GM21529 (cell line): ENCODE measurements around the gene LGR5.
A peak's percentile ranks its signal among the peaks of the same experiment; 100 is the strongest.
"Not testable (repeated sequence)": the region's sequence is repeated elsewhere in the genome, so short reads cannot be mapped to it uniquely, and the experiment has no call there.

Experiments used
- ATAC-seq: cut with Tn5 transposase; IDR thresholded peaks from one replicate; pipeline ENCODE4 v1.9.1; 2021; ENCODE audit not compliant: unreplicated experiment

Gene LGR5

DNA sequence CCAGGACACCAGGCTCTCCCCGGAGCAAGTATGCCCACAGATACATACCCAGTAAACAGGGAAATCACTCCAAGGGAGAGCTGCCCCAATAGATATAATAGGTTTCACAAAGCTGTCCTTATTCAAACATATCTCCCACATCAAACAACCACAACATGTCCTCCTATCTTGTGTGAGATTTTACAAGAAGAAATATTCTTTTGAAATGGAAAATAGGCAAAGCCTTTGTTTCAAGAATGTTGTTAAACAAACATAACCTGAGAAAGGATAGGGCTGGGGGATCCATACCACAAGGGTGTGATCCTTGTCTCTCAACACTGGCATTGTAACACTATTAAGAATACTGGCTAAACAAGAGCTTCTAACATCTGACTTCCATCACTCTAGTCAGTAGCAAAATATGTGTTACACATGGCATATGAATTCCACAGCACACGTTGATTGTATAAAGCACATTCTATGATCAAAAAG lies 32.9 kb downstream of the LGR5 start:
- no peak for ATAC-seq

DNA sequence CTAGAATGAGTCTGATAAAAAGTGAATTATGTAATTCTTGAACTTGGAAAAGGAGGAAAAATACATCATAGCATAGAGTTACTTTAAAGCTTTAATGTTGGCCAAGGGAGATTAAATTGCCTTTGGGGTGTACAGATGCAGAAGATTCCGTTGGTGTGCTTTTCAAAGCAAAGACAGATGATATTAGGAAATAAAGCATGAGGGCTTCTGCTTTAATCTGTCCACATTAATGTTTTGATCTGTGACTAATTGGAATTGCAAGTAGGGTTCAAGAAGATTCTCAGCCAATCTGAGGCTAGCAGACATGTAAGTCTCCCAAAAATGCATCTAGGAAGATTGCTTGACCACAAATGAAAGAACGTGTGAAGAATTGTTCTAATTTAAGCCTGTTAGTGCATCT lies 35.2 kb downstream of the LGR5 start:
- no peak for ATAC-seq

DNA sequence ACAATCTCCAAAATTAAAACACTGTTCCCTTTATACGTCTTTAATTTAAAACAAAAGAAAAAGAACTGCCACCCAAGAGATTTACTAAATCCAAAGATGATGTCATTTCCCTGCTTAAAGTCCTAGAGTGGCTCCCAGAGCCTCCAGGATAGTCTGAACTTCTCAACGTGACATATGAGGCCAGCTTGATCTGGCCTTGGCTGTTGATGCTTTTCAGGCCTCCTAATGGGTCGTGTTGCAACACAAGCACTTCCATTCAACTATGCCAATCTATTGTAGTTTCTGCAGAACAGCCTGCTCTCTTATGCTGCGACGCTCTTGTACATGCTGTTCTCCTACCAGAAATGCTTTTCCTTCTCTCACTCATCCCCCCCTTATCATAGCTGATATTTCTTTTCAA lies 35.7 kb downstream of the LGR5 start:
- no peak for ATAC-seq

DNA sequence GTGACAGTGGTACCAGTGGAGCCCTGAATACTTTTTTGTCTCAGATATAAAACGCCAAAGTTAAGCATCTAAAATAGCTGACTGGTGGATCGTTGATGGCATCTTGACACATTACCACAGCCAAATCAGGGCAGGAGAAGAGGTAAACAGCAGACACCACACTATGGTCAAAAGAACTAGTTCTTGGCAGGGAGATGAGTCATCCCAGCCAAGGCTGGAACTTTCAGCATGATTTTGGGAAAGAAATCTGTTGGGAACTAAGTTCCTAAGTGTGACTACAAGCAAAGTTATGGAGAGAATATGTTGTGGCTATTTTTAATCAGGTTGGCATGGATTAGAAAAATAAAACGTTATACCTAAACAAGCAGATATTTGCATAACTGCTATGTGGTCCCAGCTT lies 36.9 kb downstream of the LGR5 start:
- no peak for ATAC-seq

DNA sequence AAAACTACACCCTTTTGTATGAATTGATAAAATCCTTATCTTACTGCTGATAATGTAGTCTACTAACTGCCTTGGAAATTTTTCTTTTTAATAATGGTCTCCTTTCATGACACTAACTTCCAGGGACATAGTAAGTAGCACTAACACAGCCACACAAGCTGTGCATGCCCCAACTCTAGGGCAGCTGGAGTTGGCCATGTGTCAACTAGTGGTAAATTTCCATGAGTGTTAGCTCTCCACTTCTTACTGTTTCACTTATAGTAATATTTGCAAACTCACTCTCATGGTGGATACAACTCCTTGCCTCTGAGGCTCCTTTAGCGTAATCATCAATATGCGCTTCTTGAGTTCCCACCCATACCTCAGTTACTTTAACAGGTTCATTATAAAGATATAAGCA lies 38.0 kb downstream of the LGR5 start:
- ATAC-seq: no peak

DNA sequence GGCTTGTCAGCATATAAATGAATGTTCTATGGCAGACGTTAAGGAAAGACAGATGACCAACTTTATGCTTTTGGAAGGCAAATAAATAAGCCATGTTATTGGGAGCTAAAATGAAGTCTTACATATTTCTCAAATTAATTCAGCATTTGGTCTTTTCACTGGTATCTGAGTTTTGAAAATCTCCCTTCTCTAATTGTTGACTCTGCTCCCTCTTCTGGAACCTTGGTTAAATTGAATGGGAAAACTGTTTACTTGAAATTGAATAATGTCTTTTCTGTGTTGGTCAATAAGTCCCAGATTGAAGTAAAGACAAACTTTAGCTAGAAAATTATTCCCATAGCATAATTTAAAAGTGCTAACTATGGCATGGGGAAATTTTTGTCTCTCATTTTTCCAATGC lies 38.7 kb downstream of the LGR5 start:
- ATAC-seq: no peak

DNA sequence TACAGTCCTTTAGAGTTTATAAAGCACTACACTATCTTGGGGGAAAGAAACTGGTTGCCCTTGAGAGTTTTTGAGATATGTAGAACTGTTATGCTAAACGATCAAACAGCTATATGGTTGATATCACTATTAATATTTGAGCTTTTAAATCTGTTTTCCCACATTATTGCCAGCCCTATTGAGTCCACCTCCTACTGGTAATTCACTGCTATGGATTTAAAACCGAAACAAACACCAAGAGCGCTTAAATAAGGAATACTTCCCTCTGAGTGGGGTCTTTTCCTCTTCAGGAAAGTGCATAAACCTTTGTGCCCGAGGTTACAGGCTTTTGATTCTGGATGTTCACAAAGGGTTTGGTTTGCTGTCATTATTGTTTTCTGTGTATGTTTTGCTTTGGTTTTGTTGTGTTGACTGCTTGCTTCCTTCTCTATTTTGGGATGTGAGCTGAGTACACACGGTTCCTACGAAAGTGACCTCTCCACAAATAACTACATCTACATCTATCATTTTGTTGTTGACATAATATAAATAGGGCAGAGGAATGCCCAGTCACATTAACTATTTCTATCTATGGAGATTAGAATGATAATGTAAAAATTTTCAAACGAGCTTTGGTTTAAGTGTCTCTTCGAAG lies 44.8 kb downstream of the LGR5 start:
- ATAC-seq: no peak

DNA sequence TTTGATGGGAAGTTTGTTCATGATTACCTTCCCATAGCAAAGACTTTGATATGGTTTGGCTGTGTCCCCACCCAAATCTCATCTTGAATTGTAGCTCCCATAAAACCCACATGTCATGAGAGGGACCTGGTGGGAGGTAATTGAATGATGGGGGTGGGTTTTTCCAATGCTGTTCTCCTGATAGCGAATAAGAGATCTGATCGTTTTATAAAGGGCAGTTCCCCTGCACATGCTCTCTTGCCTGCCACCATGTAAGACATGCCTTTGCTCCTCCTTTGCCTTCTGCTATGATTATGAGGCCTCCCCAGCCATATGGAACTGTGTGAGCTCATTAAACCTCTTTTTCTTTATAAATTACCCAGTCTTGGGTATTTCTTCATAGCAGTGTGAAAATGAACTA lies 51.2 kb downstream of the LGR5 start:
- not testable (repeated sequence) for ATAC-seq

DNA sequence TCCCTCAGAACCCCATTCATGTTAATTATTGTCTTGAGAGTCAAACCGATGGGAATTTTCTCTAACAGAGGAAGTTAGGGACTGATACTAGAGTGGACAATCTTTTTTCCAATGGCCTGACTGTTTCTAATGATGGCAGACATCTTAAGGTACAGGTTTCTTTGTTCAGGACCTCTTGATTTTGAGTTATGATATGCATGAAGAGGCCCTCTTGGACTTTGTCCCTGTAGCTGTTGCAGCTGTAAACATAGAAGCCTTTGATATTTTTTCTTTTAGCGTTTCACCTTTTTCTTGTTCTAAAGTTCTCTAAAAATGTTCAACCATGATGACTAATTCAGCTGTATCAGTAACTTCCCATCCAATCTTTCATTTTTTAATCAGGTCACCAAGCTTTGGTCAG lies 53.0 kb downstream of the LGR5 start:
- no peak for ATAC-seq

DNA sequence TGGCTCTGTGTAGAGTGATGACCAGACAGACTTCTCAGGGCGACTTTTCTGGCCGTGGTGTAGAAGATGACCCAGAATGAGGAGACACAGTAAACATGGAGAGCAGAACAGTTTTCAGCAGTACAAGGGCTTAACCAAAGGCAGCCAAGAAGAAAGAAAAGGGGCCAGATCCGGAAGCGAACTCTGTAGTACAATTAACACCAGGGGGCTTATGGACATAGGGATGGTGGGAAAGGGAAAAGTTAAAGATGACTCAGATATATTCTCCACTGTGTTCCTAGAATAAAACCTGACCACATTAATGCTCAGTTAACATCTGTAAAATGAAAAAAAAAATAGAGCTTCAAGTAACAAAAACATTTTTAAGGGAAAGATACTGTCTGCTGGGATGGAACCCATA lies 60.2 kb downstream of the LGR5 start:
- no peak for ATAC-seq

DNA sequence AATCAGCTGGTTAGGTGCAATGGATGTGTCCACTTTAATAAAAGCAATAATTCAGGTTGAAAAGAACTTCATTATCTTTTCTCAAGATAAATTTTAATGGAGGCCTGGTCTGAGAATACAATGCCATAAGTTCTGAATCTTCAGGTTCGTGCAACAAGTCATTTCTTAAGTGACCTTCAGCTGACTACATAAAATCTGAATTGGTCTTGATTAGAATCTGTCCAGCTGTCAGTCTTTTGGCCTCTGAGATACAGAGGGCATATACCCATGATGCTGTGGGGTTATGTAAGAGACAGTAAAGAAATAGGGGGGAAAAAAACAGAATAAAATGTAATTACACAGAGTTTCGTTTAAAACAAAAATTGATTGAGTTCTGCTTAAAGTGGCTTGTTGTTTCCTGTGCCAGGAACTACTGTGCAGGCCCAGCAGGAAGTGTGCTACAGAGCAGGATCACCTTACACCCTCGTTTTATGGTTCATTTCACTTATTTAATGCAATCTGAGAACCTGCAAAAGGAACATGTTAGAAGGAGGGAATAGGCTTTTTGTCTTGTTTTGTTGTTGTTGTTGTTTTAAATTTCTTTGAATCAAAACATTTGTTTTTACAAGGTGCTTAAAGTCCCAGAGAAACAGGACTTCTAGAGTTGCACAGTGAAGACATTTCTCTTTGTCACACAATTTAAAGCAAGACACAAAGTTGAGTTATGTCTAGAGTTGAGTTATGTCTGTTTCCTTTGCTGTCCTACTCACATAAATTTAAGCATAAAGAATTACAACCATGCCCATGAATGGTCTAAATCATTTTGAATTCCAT lies 64.2 kb downstream of the LGR5 start:
- no peak for ATAC-seq

DNA sequence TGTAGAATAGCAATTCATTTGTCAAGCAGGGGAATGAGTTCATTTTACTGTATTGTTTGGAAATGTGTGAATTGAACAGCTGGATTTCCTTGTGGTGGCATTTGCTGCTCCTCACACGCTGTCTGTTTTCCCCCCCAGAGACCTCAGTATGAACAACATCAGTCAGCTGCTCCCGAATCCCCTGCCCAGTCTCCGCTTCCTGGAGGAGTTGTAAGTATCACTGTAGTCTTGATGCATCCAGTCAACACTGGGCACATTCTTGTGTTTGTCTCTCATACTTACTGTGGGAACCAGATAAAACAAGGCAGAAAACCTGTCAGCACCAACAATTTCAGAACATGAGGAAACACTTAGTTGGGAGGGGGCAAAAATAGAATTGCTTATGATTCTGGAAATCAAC lies 64.9 kb downstream of the LGR5 start:
- ATAC-seq: no peak

DNA sequence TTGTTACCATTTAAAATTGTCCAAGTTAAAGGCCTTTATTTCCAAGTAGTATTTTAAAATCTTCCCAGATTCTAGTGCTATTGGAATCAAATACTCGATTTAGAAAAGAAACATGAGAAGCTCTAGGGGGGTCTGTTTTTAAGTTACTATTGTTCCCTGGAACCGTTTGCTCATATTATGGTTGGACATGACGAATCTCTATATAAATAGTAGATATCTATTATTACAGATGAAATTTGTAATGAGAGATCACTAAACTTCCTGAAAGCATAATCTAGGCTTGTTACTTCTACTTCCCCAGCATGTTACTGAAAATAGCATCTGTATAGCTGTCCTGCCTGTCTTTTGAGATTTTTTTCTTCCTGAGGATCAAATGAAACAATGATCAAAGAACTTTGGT lies 70.1 kb downstream of the LGR5 start:
- ATAC-seq: no peak

DNA sequence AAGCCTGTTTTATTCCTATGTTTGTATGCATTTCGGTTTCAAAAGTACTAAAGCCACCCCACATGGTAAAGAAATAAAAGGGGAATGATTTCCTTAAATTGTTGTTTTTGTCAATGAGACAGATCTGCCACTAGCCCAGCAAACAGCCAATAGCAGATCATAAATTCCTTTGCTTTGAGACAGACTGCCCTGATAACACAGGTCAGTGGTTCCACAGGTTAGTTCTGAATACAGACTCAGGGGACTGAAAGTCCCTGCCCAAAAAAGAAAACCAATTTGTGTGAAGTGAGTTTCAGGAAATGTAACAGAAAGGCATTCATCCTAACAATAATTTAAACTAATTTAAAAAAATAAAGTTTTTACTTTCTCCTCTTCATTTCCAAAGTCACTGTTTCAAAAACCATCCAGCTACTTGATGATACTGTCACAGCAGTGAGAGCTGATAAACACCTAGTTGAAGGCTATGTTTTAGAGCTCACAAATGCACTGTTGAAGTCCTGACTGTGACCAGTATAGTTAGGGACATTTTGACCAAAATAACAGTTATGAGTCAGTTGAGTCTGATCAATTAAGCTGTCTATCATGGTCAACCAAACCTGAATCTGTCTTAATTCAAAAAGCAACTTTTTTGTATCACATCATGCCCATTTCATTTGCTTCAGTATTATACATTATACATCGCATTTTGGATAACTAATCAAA lies 77.7 kb downstream of the LGR5 start:
- no peak for ATAC-seq

DNA sequence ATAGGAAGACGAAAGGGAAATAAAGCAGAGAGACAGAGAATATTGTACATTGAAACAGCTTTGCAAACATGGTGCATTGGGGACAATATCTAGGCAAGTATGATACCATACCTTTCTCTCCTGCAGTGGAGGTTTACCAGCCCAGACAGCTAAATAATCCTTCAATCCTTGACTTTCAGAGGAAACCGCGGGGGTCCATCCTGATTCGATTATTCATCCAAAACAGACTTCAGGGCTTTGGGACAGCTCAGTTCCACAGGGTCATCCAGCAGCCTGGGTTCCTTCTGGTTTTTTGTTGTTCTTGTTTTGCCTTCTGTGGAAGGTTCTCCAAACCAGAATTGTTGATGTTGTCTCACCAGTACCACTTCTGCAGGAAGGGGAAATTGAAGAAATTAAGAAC lies 81.5 kb downstream of the LGR5 start:
- no peak for ATAC-seq

DNA sequence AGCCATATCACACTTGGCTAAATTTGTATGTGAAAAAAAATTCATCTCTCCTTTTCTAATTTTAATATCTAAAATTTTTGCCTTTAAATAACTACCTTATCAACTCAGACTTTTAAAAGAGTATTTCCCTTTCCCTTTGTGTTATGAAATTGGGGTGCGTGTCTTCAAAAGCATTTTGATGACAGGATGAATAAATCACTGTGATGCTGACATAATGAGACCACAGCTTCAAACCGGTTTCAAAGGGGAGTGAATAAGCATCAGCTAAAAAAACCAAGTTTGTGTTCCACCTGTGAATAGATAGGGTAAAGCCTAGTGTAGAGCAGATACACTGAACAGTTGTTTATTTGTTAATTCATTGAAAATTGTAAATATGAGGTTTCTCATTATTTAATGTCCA lies 85.0 kb downstream of the LGR5 start:
- ATAC-seq: no peak

DNA sequence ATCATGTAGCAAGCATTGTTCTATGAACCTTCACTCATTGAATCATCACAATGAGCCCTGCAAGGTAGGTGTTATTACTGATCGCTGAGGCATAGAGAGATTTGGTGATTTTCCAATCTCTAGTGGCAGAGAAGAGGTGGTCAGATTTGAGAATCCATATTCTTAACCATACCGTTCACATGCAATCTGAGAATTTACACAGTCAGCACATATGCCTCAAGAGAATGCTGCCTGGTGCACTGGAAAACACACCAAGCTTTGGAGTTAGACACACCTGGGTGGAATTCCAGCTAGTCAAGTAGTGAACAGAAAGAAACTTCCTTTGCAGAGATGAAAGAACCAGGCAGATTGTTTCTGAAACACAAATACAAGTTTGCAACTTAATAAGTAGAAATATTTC lies 94.1 kb downstream of the LGR5 start:
- ATAC-seq: no peak

DNA sequence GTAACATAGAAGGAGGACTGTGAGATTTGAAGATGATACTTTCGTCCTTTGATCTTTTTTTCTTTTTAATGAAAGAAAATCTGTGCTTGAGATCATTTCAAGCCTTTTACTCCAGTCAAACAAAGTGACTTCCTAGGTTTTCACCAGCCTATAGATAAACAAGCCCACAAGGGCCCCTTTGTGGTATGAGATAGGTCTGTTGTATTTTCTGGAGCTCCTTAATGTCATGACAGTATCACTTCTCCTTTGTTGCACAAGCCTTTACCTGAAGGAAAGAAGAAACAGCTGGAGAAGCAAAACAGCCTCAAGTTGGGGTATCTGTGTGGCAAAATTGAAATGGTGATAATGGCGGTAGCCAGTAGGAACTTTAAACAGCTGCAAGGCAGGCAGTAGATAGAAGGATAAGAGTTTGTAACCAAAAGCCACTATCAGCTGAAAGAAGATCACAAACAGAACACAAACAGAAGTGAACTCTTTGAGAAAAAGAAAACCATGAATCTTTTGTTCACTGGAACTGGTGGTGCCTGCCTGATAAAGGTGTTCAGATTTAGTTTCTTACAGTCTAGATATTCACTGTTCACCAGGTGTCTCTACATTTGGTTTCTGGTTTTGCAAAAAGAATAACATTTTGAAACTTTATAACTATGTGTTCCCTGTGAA lies 96.8 kb downstream of the LGR5 start:
- peak; percentile 77 for ATAC-seq

DNA sequence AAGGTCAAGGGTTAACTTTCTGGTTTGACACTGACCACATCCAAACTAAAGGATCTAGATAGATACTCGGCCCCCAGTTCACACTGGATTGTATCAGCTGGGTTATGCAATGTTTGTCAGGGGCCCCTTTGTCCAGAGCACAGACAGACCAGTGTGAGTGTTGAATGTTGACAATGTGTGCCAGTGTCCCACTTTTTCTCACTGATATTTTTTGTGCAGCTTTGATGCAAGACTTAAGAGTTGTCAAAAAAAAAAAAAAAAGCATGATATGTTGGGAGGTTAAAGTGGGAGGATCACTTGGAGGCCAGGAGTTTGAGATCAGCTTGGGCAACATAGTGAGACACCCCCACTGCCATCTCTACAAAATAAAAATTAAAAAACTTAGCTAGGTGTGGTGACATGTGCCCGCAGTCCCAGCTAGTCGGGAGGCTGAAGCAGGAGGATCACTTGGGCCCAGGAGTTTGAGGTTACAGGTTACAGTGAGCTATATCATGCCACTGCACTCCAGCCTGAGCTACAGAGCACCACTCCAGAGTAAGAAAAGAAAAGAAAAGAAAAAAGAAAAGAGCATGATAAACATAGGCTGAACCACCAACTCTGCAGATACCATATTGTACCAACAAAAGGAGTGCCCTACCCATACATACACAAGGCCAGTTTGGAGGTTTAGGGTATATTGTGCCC lies 97.5 kb downstream of the LGR5 start:
- no peak for ATAC-seq

DNA sequence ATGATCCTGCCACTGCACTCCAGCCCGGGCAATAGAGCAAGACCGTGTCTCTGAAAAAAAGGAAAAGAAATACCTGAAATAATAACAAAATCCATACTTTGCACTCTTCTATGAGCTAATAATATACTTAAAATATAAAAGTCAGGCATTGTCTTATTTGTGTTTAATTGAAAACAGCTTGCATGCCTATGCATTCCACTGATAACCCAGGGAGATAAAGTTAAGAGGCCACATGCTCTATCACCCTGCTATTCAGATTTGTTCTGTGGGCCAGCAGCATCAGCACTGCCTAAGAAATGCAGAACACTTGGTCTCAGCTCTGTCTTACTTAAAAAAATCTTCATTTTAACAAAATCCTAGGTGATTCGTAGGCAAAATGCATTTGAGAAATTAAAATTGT lies 99.2 kb downstream of the LGR5 start:
- ATAC-seq: no peak

DNA sequence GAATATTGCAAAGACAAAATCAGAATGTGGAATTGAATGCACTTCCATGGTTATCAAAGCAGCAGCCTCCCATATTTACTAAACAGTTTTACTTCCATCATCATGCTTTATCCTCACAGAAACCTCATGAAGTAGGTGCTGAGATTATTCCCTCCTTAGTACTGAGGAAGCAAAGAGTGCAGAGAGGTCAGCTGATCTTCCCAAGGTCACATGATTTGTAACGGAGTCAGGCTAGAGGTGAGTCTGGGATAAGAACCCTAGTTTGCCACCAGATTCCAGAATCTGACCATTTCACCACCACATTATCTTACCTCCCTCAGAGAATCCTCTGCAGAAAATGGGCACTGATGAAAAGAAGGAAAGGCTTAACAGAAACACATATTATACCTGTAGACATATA lies 102.0 kb downstream of the LGR5 start:
- no peak for ATAC-seq
